NCI-H2196 (cell line): Measurements from ENCODE around the gene SARDH.

ENCODE experiments used
- DNase-seq: peaks from one replicate; lab custom pipeline; 2025; ENCODE audit not compliant: unreplicated experiment; lab: John Stamatoyannopoulos, UW

SARDH gene

DNA sequence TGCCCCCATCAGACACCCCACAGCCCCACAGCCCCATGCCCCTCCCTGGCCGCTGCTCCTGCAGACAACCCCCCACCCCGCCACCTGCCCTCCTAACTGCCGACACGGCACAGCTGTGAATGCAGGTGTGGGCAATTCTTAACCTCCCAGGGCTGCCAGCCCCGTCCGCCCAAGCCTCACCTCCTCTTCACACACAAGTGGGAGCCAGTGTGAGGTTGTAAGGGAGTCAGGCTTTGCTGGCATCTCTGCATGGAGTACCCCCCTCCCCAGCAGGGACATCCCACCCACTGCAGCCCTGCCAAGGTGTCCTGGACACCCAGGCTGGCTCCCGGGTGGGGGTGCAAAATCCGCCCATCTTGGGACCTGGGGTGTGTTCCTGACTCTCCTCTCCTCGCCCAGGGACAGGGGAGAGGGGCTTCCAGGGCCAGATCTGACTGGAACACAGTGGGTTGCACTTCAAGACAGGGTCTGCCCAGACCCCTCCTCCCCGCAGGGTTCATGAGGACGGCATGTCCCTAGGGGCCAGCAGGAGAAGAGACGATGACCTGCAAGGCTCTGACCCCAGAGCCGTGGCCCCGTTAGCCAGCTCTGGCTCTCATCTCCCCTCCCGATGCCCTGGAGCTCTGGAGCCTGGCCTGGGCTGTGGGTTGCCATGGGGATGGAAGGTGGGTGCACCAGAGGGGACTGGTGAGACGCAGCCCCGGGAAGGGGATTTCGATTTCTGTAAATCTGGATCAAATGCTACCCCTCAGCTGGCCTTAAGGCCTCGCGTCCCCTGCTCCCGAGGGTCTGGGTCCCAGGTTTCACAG lies 34.4 kb downstream of the SARDH start:
- DNase-seq = no peak

- no peak for DNase-seq
These were observed 35.2 kb downstream of the SARDH start for GRCh38 chr9:133702798-133703590.

DNA sequence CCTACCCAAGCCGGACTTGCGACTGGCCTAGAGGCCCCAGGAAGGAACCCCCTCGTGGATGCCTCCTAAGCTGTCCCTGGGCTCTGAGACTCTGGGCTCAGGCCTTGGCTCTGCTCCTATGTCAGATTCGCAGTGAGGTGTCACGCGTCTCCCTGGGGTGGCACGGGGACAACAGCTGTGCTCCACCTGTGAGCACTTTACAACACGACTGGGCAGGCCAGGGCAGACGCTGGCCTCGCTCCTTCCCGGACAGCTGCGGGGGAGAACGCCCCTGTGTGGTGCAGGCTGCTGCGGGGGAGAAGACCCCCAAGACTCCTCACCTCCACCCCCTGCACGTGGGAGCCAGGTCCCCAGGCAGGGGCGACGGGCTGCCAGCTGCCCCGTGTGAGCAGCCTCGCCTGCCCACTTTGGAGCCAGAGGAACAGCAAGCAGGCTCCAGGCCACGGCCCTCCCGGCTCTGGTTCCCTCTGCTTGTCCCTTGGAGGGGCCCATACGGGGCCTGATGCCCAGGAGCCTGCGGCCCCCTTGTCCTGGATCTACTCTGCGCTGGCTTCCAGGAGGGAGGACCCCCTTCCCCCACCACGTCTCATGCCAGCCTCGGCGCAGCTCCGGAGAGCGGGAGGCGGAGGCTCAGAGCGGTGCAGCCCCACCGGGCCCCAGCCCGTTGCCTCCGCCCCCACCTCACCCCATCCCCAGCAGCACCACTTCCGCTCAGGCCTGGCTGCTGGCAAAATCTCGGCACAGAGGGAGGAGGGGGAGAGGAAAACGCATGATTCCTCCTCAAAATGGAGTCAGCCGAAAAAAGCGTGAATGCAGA lies 36.0 kb downstream of the SARDH start:
- DNase-seq = no peak

DNA sequence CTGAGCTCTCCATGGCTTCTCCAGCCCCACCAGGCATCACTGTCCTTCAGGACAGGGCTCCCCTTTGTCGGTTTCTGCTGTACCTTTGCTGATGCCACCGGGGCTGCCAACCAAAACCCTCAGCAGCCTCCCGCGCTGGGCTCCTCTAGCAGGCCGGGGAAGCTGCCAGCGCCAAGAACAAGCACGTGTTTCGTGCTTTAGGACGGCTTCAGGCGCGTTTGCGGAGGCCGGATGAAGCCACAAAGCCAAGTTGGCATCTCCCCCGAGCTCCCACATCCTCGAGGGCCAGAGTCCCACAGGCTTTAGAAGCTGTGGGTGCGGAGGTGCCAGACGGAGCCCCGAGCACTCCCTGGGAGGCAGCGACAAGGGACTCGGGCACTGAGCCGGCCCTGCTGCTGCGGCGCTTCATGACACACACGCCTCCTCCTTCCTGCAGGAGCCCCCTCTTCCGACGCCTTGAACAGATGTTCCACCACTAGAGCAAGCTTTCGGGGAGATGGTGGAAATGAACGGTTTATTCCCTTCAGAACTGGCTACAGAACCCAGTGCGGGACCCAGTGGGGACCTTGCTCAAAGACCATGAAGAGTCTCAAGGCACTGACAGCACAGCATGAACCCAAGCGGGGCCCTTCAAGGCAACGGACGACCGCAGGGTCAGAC lies 36.7 kb downstream of the SARDH start:
- DNase-seq = no peak

DNA sequence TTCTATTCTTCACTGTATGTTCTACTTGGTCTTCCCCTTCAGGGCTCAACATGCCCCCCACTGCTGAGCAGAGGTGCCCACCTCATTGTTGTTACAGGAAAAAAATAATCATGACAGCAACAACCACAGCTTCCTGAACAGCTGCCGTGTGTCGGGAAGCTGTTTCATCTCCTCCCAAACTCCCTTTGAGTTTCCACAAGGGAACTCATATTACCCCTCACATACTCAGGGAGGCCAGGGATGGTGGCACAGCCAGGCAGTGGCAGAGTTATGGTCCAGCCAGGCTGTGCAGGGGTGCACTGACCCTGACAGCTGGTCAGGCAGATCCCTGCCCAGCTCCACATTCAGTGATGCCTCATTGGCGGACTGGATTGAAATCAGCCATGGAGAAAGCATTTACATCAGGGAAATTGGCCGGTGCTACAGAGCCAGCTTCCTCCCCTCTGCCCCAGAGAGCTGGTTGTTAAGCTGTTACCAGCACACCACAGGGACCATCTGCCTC lies 37.3 kb downstream of the SARDH start:
- DNase-seq = no peak

DNA sequence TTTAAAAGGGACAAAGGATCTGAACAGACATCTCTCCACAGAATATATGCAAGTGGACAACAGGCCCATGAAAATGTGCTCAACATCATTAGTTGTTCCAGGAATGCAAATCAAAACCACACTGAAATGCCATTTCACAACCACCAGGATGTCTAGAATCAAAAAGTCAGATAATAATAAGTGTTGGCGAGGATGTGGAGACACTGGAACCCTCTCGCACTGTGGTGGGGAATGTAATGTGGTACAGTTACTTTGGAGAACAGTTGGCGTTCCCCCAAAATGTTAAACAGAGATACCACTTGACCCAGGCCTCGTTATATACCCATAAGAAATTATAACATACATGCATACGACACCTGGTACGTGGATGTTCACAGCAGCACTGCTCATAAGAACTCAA lies 38.6 kb downstream of the SARDH start:
- DNase-seq = no peak

GRCh38 chr9:133696071-133696472 lies 42.1 kb downstream of the SARDH start:
- no peak for DNase-seq

- no peak for DNase-seq
These were observed 43.5 kb downstream of the SARDH start for GRCh38 chr9:133694686-133695085.

DNA sequence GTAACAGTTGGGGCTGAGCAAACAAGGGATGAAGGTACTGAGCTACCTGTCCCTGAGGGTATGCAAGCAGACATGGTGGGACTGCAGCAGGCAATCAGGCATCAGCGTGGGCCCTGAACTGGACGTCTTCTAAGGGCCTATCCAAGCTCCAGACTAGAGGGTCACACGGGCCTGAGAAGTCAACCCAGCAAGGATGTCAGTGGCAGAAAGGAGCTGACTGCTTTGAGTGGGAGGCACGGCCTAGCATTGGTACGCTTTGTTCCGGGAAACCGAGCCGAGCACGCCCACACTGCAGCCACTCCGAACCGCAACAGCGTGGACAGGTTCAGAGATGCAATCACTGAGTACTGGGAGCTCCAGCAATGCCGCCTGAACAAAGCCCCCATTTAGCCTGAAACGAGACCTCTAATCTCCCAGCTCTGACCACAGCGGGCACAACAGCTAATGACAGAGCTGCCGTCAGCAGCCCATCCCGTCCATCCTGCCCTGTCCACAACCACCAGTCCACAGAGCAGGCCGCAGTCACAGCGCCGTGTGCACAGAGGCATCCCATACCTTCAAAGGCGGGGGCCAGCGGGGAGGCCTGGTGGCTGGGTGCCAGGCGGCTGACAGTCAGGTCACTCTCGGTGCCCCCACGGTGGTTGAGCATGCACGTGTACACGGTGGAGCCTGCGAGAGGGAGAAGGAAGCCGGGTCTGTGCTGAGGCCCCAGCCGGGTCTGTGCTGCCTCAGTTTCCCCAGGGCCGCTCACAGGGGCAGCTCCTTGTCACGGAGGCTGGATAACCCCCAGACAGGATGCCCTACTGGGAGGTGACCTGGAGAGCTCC lies 44.2 kb downstream of the SARDH start:
- DNase-seq = no peak

- no peak for DNase-seq
These were observed 45.0 kb downstream of the SARDH start for GRCh38 chr9:133693116-133693515.

- no peak for DNase-seq
These were observed 45.7 kb downstream of the SARDH start for GRCh38 chr9:133692364-133692985.

- DNase-seq = no peak
These were observed 46.4 kb downstream of the SARDH start for GRCh38 chr9:133691626-133692363.

GRCh38 chr9:133691191-133691590 lies 47.0 kb downstream of the SARDH start:
- DNase-seq = no peak

GRCh38 chr9:133690081-133690561 lies 48.0 kb downstream of the SARDH start:
- no peak for DNase-seq

GRCh38 chr9:133689151-133689763 lies 48.9 kb downstream of the SARDH start:
- no peak for DNase-seq

GRCh38 chr9:133687856-133688761 lies 50.0 kb downstream of the SARDH start:
- no peak for DNase-seq
